Neural cell (in vitro differentiated cells): ENCODE measurements around the gene TSPEAR.

Source experiments
- EP300 ChIP-seq: fragments of 450-650 bp; conservative IDR thresholded peaks from 2 replicates; pipeline ENCODE4 v1.6.1; 2014; ENCODE audit warnings: antibody characterized with exemption, mild to moderate bottlenecking, moderate library complexity; ENCODE audit not compliant: poor library complexity, severe bottlenecking
- EZH2 ChIP-seq: fragments of 200-600, 300-800 bp; shearing (Covaris generic), sonication (generic); IDR thresholded peaks from 2 replicates; pipeline ENCODE4 v1.6.1; 2014; ENCODE audit warnings: antibody characterized with exemption, low read length, borderline replicate concordance, mild to moderate bottlenecking; ENCODE audit not compliant: insufficient read depth, poor library complexity, severe bottlenecking
- MXI1 ChIP-seq: fragments of 450-650 bp; conservative IDR thresholded peaks from 2 replicates; pipeline ENCODE4 v1.6.1; 2014; ENCODE audit warnings: antibody characterized with exemption, mild to moderate bottlenecking; ENCODE audit not compliant: poor library complexity, severe bottlenecking
- POLR2AphosphoS5 ChIP-seq: IDR thresholded peaks from 2 replicates; pipeline ENCODE4 v1.6.1; 2012
- RAD21 ChIP-seq: fragments of 450-650 bp; conservative IDR thresholded peaks from 2 replicates; pipeline ENCODE4 v1.6.1; 2014; ENCODE audit warnings: antibody characterized with exemption, mild to moderate bottlenecking, moderate library complexity
- REST ChIP-seq: IDR thresholded peaks from 2 replicates; pipeline ENCODE4 v1.6.1; 2012; ENCODE audit warnings: borderline replicate concordance
- SMC3 ChIP-seq: fragments of 450-650 bp; conservative IDR thresholded peaks from 2 replicates; pipeline ENCODE4 v1.6.1; 2014; ENCODE audit warnings: antibody characterized with exemption, mild to moderate bottlenecking, moderate library complexity; ENCODE audit not compliant: poor library complexity
- TAF1 ChIP-seq: IDR thresholded peaks from 2 replicates; pipeline ENCODE4 v1.6.1; 2012; ENCODE audit warnings: low read depth
- TF ChIP-seq, protein P1 (sequence below): fragments of 450-650 bp; IDR thresholded peaks from 2 replicates; pipeline ENCODE4 v1.5.1; 2014; ENCODE audit warnings: antibody characterized with exemption, mild to moderate bottlenecking, moderate library complexity; ENCODE audit not compliant: poor library complexity, severe bottlenecking

DNA sequence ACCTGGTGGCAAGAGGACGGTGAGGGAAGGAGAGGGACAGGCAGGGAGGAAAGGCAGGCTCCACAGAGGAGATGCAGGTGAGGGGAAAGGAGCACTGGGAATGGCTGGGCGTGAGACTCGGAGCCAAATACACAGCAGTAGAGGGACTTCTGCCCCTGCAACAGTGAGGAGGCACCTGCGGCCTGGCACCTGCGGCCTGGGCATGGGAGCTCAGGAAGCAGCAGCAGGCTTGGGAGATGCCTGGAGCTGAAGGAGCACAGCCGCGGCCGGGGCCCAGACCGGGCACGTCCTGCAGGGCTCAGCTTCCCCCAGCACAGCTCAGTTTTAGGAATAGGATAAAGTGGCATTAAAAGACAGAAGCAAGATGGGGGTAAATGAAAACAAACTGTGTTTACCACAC is 20.9 kb upstream of the TSPEAR start:
- TF ChIP-seq, protein P1, sequence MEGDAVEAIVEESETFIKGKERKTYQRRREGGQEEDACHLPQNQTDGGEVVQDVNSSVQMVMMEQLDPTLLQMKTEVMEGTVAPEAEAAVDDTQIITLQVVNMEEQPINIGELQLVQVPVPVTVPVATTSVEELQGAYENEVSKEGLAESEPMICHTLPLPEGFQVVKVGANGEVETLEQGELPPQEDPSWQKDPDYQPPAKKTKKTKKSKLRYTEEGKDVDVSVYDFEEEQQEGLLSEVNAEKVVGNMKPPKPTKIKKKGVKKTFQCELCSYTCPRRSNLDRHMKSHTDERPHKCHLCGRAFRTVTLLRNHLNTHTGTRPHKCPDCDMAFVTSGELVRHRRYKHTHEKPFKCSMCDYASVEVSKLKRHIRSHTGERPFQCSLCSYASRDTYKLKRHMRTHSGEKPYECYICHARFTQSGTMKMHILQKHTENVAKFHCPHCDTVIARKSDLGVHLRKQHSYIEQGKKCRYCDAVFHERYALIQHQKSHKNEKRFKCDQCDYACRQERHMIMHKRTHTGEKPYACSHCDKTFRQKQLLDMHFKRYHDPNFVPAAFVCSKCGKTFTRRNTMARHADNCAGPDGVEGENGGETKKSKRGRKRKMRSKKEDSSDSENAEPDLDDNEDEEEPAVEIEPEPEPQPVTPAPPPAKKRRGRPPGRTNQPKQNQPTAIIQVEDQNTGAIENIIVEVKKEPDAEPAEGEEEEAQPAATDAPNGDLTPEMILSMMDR, result no peak
- TF ChIP-seq TAF1, result no peak
- TF ChIP-seq SMC3, result no peak
- TF ChIP-seq POLR2AphosphoS5, result no peak
- TF ChIP-seq EZH2, result no peak
- no peak for TF ChIP-seq RAD21
- TF ChIP-seq REST, result no peak
- TF ChIP-seq EP300, result no peak
- no peak for TF ChIP-seq MXI1
